Fibroblast of villous mesenchyme (primary cell): ENCODE data around the gene TRPC4AP. TPM values are rescaled to one million over a fixed set of nuclear protein-coding genes. Genes with fewer than 3 reads are reported as not detected.

Experiments used
- DNase-seq: peaks from one replicate; pipeline ENCODE4 v3.0.0-alpha.2; 2010; ENCODE audit warnings: low read depth
- H3K4me3 ChIP-seq: 2 replicates; pipeline ENCODE4 v1.5.1; 2011; ENCODE audit warnings: low read depth, mild to moderate bottlenecking, low read length
- CTCF ChIP-seq: IDR thresholded peaks from 2 replicates; pipeline ENCODE4 v1.5.1; 2012; ENCODE audit warnings: low read depth, mild to moderate bottlenecking, low read length; ENCODE audit not compliant: insufficient read depth
- total RNA-seq: library from RNA; depleted of rRNA; stranded (reverse); fragments of >200 nt; gene quantifications from 2 replicates; pipeline ENCODE4 v1.2.3, GENCODE V29; 2012

TRPC4AP gene
- total RNA-seq, 1 donor = 96.7 TPM

DNA sequence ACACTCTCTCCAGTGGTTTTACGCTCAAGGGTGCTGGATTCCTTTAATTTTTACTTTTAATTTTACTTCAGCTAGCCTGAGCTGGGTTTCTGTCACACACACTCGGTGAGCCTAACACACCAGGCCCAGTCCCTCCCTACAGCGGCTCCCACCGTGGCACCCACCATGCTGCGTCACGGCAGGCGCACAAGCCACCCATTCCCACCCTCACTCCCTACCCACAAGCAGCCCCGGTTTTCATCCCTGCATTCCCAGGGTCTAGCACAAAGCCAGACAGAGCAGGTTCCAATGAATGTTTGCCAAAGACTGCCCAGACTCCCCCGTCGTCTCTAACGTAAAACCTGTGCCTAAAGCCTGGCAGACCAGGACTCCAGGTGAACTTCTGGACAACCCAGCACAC lies 86.6 kb downstream of the TRPC4AP start:
- H3K4me3 ChIP-seq = no peak overlapping the region
- no peak for TF ChIP-seq CTCF
- DNase-seq = no peak

DNA sequence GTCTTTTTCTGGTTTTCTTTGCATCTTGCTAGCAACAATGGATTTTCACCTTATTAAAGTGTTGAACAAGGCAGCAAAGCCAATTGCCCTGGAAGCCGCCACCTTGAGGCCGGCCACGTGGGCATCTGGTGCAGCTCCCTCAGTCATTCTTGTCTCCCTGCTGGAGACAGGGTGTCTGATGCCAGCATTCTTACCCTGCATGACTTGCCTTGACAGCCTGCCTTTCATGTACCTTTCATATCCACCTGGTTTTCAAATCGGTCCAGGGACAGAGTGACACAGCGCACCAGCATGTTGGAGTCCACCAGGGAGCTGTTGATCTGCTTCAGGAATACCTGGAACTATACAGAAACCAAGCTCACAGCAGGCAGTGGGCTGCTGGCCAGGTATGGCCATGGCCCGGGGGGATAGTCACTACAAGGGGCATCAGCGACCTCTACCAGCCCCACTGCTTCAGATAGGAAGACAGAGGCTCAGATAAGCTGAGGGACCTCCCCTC lies 87.1 kb downstream of the TRPC4AP start:
- no peak for DNase-seq
- H3K4me3 ChIP-seq = no peak overlapping the region
- TF ChIP-seq CTCF = no peak

GRCh38 chr20:35004749-35005462 lies 87.7 kb downstream of the TRPC4AP start:
- H3K4me3 ChIP-seq = no peak overlapping the region
- TF ChIP-seq CTCF = no peak
- no peak for DNase-seq

DNA sequence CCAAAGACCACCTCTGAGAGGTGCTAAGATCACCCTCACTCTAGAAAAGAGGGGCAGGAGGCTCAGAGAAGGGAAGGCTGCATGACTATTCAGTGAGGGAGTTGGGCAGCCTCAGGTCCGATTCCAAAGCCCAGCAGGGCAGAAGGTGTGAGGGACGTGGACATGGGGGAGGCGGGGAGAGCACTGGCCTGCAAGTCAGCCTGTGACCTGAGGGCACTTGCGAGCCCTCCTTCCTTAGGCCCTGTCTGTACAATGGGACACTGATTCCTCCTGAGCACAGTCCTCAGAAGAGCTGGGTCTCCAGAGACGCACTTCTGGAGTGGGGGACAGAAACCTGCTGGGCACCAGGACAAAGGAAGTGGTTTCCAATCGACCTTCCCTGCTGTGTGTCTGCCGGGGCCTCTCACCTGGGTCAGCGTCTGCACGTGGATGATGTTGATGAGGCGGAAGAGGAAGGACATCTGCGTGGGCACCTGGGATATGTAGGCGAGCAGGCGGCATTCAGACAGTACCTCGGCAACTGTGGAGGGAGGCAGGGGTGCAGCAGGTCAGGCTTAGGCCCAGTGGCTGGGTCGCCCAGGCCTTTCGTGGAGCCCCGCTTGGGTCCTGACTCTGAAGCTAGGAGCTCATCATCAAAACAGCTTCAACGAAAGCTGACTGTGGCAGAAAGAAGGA lies 88.4 kb downstream of the TRPC4AP start:
- no peak for DNase-seq
- TF ChIP-seq CTCF = no peak

GRCh38 chr20:35003211-35004031 lies 89.2 kb downstream of the TRPC4AP start:
- TF ChIP-seq CTCF = no peak
- H3K4me3 ChIP-seq = no peak overlapping the region
- DNase-seq = no peak

More for the DNA sequence above, 88.4 kb downstream of the TRPC4AP start:
- H3K4me3 ChIP-seq = no peak overlapping the region

DNA sequence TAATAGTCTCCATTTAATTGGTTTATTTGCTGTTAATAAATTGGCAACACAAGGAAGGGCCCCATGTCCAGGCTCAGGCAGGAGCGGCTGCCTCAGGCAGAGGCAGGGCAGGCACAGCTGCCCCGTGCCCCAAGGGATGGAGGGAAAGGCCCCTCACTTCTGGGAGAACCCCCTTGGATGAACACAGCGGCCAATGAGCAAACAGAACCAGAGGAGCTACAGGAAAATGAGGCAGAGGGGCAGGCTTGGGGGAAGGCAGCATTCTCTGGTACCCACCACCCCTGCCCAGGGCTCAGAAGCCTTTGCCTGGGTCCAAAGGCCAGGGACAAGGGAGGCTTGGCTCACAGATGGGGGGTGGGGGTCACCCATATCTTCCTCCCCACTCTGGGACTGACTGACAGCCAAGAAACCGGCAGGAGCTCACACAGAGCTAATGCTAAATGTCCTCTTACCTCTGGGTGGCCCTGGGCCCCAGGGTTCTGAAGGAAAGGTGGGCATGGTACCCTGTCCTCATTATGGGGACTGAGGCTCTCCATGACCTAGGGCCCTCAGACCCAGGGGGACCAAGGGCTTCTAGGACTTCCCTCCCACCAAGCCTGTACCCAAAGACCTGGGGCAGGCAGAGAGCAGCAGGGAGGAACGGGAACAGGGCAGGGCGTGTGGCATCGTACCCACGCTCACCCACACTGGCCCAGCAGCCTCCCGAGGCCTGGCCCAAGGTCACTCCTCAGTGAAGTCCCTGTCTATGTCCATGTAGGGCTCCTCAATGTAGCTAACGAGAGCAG lies 90.0 kb downstream of the TRPC4AP start:
- DNase-seq = no peak
- H3K4me3 ChIP-seq = no peak overlapping the region
- no peak for TF ChIP-seq CTCF
